ENCODE data around the gene DAD1. TPM values are rescaled to one million over a fixed set of nuclear protein-coding genes. Genes with fewer than 3 reads are reported as not detected.
"Not testable (repeated sequence)": the region's sequence is repeated elsewhere in the genome, so short reads cannot be mapped to it uniquely, and the experiment has no call there.

The DAD1 gene
- total RNA-seq, 1 donor = 369 TPM

- no peak for DNase-seq (ENCODE audit: low read depth)
- H3K4me3 ChIP-seq (ENCODE audit: low read depth, low read length) = no peak overlapping the region
- no peak for TF ChIP-seq CTCF (IDR thresholded peaks at IDR 0.05; ENCODE audit: insufficient read depth, low read depth, low read length)
Measured at GRCh38 chr14:22626590-22626989, 37.6 kb upstream of the DAD1 start.

- H3K4me3 ChIP-seq (ENCODE audit: low read depth, low read length) = no peak overlapping the region
- no peak for TF ChIP-seq CTCF (IDR thresholded peaks at IDR 0.05; ENCODE audit: insufficient read depth, low read depth, low read length)
- no peak for DNase-seq (ENCODE audit: low read depth)
Measured at GRCh38 chr14:22623047-22623446, 34.0 kb upstream of the DAD1 start.

- no peak overlapping the region for H3K4me3 ChIP-seq (ENCODE audit: low read depth, low read length)
- peak; percentile 70 for DNase-seq (ENCODE audit: low read depth)
- no peak for TF ChIP-seq CTCF (IDR thresholded peaks at IDR 0.05; ENCODE audit: insufficient read depth, low read depth, low read length)
Measured at GRCh38 chr14:22622255-22622654, 33.2 kb upstream of the DAD1 start.

- H3K4me3 ChIP-seq (ENCODE audit: low read depth, low read length) = not testable (repeated sequence)
Measured at GRCh38 chr14:22615765-22616164, 26.7 kb upstream of the DAD1 start.

GRCh38 chr14:22614240-22614799 is 25.3 kb upstream of the DAD1 start:
- peak; percentile 98 for DNase-seq (ENCODE audit: low read depth)
- no peak overlapping the region for H3K4me3 ChIP-seq (ENCODE audit: low read depth, low read length)
- TF ChIP-seq CTCF (IDR thresholded peaks at IDR 0.05; ENCODE audit: insufficient read depth, low read depth, low read length) = no peak

More at GRCh38 chr14:22615765-22616164, 26.7 kb upstream of the DAD1 start:
- not testable (repeated sequence) for DNase-seq (ENCODE audit: low read depth)

GRCh38 chr14:22613736-22614239 is 24.8 kb upstream of the DAD1 start:
- TF ChIP-seq CTCF (IDR thresholded peaks at IDR 0.05; ENCODE audit: insufficient read depth, low read depth, low read length) = no peak
- no peak overlapping the region for H3K4me3 ChIP-seq (ENCODE audit: low read depth, low read length)
- no peak for DNase-seq (ENCODE audit: low read depth)

GRCh38 chr14:22613106-22613695 is 24.2 kb upstream of the DAD1 start:
- no peak overlapping the region for H3K4me3 ChIP-seq (ENCODE audit: low read depth, low read length)
- DNase-seq (ENCODE audit: low read depth) = peak; percentile 20
- peak; percentile 39 for TF ChIP-seq CTCF (IDR thresholded peaks at IDR 0.05; ENCODE audit: insufficient read depth, low read depth, low read length)

Measured in fibroblast of villous mesenchyme (primary cell).